Astrocyte of the cerebellum (primary cell): ENCODE data around the gene GPR22.

Experiments
- DNase-seq: peaks from one replicate; pipeline ENCODE4 v3.0.0-alpha.2; 2011; ENCODE audit warnings: low read depth
- H3K4me3 ChIP-seq: 2 replicates; pipeline ENCODE4 v1.5.1; 2011; ENCODE audit warnings: mild to moderate bottlenecking, low read depth, low read length, moderate library complexity
- CTCF ChIP-seq: IDR thresholded peaks from 2 replicates; pipeline ENCODE4 v1.5.1; 2012; ENCODE audit warnings: low read length, low read depth, moderate library complexity, mild to moderate bottlenecking; ENCODE audit errors: missing control alignments
- in situ Hi-C: cut with HindIII; loops from 2 replicates; pipeline ENCODE4 v1.10.0; 2017; ENCODE audit warnings: low sequenced_read_pairs

Gene GPR22

DNA sequence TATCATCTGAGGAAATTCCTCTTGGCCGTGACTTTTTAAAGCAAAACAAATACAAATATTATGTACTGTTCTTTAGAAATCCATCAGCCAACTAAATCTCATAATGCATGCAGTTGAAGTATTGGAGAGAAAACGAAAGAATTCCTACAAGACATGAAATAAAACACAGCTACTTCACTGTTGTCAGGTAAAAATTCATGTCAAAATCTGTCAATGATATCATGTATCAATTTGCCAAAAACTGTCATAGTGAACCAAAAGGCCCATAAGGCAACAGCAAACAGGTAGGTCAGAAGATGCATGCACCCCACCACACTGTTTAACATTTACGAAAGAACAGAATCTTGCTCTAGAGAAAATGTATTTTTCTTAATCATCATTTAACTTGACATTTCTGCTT is 2.3 kb downstream of the GPR22 start:
- H3K4me3 ChIP-seq = no peak overlapping the region
- DNase-seq = no peak
- no peak for TF ChIP-seq CTCF
- in situ Hi-C loops = loop anchor here (10.0 kb wide), 2 partner anchors 67 to 93 kb away; partner anchors contain the start of genes COG5 and DUS4L

- in situ Hi-C loops = loop anchor here (10.0 kb wide), 2 partner anchors 69 to 91 kb away; partner anchors contain the start of genes COG5 and DUS4L
- no peak for DNase-seq
- no peak for TF ChIP-seq CTCF
- H3K4me3 ChIP-seq = no peak overlapping the region
Observed at GRCh38 chr7:107474104-107474521, 4.3 kb downstream of the GPR22 start.

- no peak overlapping the region for H3K4me3 ChIP-seq
- no peak for DNase-seq
- in situ Hi-C loops = loop anchor here (10.0 kb wide), 2 partner anchors 75 to 85 kb away; partner anchors contain the start of genes COG5 and DUS4L
- TF ChIP-seq CTCF = no peak
Observed at GRCh38 chr7:107479303-107479702, 9.4 kb downstream of the GPR22 start.

GRCh38 chr7:107480932-107481331 is 11.1 kb downstream of the GPR22 start:
- in situ Hi-C loops = no loop called here
- no peak overlapping the region for H3K4me3 ChIP-seq
- no peak for DNase-seq
- no peak for TF ChIP-seq CTCF

- no peak overlapping the region for H3K4me3 ChIP-seq
- DNase-seq = no peak
- no peak for TF ChIP-seq CTCF
- in situ Hi-C loops = no loop called here
Observed at GRCh38 chr7:107482571-107482970, 12.7 kb downstream of the GPR22 start.

DNA sequence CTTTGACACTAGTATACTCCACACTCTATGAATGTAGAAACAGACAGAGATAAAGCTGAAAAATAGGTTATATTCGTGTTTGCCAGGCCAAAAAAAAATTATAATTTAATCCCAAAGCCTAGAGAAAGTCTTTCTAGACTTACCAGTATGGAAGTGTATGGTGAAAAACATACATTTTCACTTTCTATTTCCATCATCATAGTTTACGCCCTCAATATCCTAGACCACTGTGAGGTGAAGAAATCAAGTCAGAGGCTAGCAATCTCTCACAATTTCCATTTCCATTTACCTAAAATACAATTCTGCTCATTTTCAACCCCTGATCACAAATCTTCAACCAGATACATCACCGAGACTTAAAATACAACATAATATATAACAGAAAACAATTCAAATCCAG is 16.2 kb downstream of the GPR22 start:
- TF ChIP-seq CTCF = no peak

GRCh38 chr7:107492875-107493274 is 23.0 kb downstream of the GPR22 start:
- no peak for DNase-seq
- no peak overlapping the region for H3K4me3 ChIP-seq
- no peak for TF ChIP-seq CTCF
- in situ Hi-C loops = no loop called here

More for the DNA sequence above, 16.2 kb downstream of the GPR22 start:
- no peak overlapping the region for H3K4me3 ChIP-seq
- in situ Hi-C loops = no loop called here
- no peak for DNase-seq
